Mucosa of descending colon (tissue), 3 donors: ENCODE measurements around the gene HBG2. TPM values are rescaled to one million over a fixed set of nuclear protein-coding genes. Genes with fewer than 3 reads are reported as not detected.

Experiments
- ATAC-seq: fragments of 200-7000 bp; cut with Tn5 transposase; one replicate; pipeline ENCODE4 v1.9.1; 2020; ENCODE audit warnings: mild to moderate bottlenecking, moderate library complexity
- DNase-seq, 3 donors: peaks; one replicate each; pipeline ENCODE4 v3.0.0-alpha.2; 2020
- H3K36me3 ChIP-seq: fragments of 200-600 bp; one replicate; pipeline ENCODE4 v1.8.0; 2021; ENCODE audit warnings: low read depth, mild to moderate bottlenecking
- H3K4me1 ChIP-seq: fragments of 200-600 bp; one replicate; pipeline ENCODE4 v1.8.0; 2021; ENCODE audit warnings: low read depth, mild to moderate bottlenecking
- H3K4me3 ChIP-seq: fragments of 200-600 bp; one replicate; pipeline ENCODE4 v1.8.0; 2021; ENCODE audit warnings: mild to moderate bottlenecking
- H3K9me3 ChIP-seq: fragments of 200-600 bp; one replicate; pipeline ENCODE4 v1.8.0; 2021; ENCODE audit warnings: mild to moderate bottlenecking
- intact Hi-C, 2 donors: fragments of 100-400 bp; cut with DNase I in 1 of 2; cut with micrococcal nuclease in 1 of 2; formaldehyde crosslinking; loops; one replicate each; pipeline versions ENCODE4 v1.11.0 to v1.11.1; 2022; cut with DNase I, micrococcal nuclease
- total RNA-seq, 3 donors: library from RNA; stranded (reverse); fragmentation: NEBNext Ultra II Directional in 2 of 3; extraction: Animal tissue kit (Norgen Biotek cat#: 25700) in 2 of 3; gene quantifications; one replicate each; pipeline versions ENCODE4 v1.2.1 to v1.2.4, GENCODE V29; 2021 to 2023
- TF ChIP-seq, protein P1 (sequence below): fragments of 200-600 bp; IDR thresholded peaks from one replicate; pipeline ENCODE4 v1.8.0; 2022; ENCODE audit warnings: antibody characterized with exemption, mild to moderate bottlenecking
- donor health status: DM: no; HTN: no; CAD: no; lungs with moderate emphysema.
- donor health status: DM: no; HTN: no; CAD: no.
- donor health status: DM: no; HTN: yes; CAD: no.

The HBG2 gene
- total RNA-seq, 3 donors from 2014 or later, result not detected

DNA sequence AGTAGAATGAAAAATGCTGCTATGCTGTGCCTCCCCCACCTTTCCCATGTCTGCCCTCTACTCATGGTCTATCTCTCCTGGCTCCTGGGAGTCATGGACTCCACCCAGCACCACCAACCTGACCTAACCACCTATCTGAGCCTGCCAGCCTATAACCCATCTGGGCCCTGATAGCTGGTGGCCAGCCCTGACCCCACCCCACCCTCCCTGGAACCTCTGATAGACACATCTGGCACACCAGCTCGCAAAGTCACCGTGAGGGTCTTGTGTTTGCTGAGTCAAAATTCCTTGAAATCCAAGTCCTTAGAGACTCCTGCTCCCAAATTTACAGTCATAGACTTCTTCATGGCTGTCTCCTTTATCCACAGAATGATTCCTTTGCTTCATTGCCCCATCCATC, 30.1 kb upstream of the HBG2 start:
- Histone ChIP-seq H3K9me3 (no peaks in the 10 kb centered on the region), H3K4me1 (no peaks in the 10 kb centered on the region), H3K36me3 (no peaks in the 10 kb centered on the region), H3K4me3 (no peak overlapping the region)
- TF ChIP-seq, protein P1, sequence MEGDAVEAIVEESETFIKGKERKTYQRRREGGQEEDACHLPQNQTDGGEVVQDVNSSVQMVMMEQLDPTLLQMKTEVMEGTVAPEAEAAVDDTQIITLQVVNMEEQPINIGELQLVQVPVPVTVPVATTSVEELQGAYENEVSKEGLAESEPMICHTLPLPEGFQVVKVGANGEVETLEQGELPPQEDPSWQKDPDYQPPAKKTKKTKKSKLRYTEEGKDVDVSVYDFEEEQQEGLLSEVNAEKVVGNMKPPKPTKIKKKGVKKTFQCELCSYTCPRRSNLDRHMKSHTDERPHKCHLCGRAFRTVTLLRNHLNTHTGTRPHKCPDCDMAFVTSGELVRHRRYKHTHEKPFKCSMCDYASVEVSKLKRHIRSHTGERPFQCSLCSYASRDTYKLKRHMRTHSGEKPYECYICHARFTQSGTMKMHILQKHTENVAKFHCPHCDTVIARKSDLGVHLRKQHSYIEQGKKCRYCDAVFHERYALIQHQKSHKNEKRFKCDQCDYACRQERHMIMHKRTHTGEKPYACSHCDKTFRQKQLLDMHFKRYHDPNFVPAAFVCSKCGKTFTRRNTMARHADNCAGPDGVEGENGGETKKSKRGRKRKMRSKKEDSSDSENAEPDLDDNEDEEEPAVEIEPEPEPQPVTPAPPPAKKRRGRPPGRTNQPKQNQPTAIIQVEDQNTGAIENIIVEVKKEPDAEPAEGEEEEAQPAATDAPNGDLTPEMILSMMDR, result no peak
- ATAC-seq, result no peak
- intact Hi-C loops, result no loop called here
- no peak for DNase-seq

- intact Hi-C loops, result no loop called here
- no peak overlapping the region for H3K4me3 ChIP-seq
- TF ChIP-seq, protein P1, result no peak
- H3K4me1 ChIP-seq, result no peaks in the 10 kb centered on the region
- H3K9me3 ChIP-seq, result no peaks in the 10 kb centered on the region
- H3K36me3 ChIP-seq, result no peaks in the 10 kb centered on the region
- ATAC-seq (no peak), DNase-seq (no peak)
Measured at GRCh38 chr11:5283882-5284281, 29.3 kb upstream of the HBG2 start.

- TF ChIP-seq, protein P1, result no peak
- H3K36me3 ChIP-seq, result no peaks in the 10 kb centered on the region
- ATAC-seq, result no peak
- H3K4me3 ChIP-seq, result no peak overlapping the region
- DNase-seq, result no peak
- intact Hi-C loops, result no loop called here
- no peaks in the 10 kb centered on the region for H3K9me3 ChIP-seq
- H3K4me1 ChIP-seq, result no peaks in the 10 kb centered on the region
Measured at GRCh38 chr11:5283086-5283485, 28.5 kb upstream of the HBG2 start.

- no peaks in the 10 kb centered on the region for H3K4me1 ChIP-seq
- DNase-seq (no peak), ATAC-seq (no peak)
- intact Hi-C loops, result no loop called here
- no peaks in the 10 kb centered on the region for H3K9me3 ChIP-seq
- no peak overlapping the region for H3K4me3 ChIP-seq
- TF ChIP-seq, protein P1, result no peak
- no peaks in the 10 kb centered on the region for H3K36me3 ChIP-seq
Measured at GRCh38 chr11:5282628-5283027, 28.0 kb upstream of the HBG2 start.

DNA sequence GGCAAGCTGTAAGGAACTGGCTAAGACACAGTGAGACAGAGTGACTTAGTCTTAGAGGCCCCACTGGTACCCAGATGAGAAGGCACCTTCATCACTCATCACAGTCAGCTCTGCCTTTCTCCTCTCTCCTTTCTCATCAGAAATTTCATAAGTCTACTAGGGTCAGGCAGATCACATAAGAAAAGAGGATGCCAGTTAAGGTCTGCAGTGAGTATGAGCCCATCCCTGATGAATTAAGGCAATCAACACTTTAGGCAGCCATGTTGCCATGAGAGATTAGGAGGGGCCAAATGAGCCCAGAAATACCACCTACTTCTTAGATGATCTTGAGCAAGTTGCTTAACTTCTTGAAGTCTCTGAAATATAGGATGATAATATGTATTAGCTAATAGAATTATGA, 27.0 kb upstream of the HBG2 start:
- intact Hi-C loops, result no loop called here
- no peaks in the 10 kb centered on the region for H3K36me3 ChIP-seq
- no peaks in the 10 kb centered on the region for H3K9me3 ChIP-seq
- TF ChIP-seq, protein P1, result no peak
- no peaks in the 10 kb centered on the region for H3K4me1 ChIP-seq
- no peak for ATAC-seq
- H3K4me3 ChIP-seq, result no peak overlapping the region
- DNase-seq, result no peak

GRCh38 chr11:5280582-5281102, 26.1 kb upstream of the HBG2 start:
- peak; percentile 40 for ATAC-seq
- DNase-seq, result peak in 1 of 3 donors; percentile 13
- no peak overlapping the region for H3K4me3 ChIP-seq
- H3K9me3 ChIP-seq, result no peaks in the 10 kb centered on the region
- H3K36me3 ChIP-seq, result no peaks in the 10 kb centered on the region
- no peaks in the 10 kb centered on the region for H3K4me1 ChIP-seq
- TF ChIP-seq, protein P1, result no peak
- intact Hi-C loops, result no loop called here
